Esophagus muscularis mucosa (tissue), 4 donors: ENCODE measurements around the gene SLC7A1. TPM values are rescaled to one million over a fixed set of nuclear protein-coding genes. Genes with fewer than 3 reads are reported as not detected.

Experiments
- DNase-seq: peaks from one replicate; pipeline ENCODE4 v3.0.0-alpha.2; 2017; ENCODE audit errors: extremely low spot score
- H3K27ac ChIP-seq, 4 donors: fragments of 200-600 bp; sonication (generic); replicated peaks in 1 of 4; 1 replicate in 3 of 4; 2 replicates in 1 of 4; pipeline ENCODE4 v1.5.1; 2016 to 2019; ENCODE audit warnings: mild to moderate bottlenecking in 1 of 4
- H3K27me3 ChIP-seq, 4 donors: fragments of 200-600 bp; sonication (generic); one replicate each; pipeline versions ENCODE4 v1.5.1 to v1.6.0; 2016 to 2019
- H3K36me3 ChIP-seq, 4 donors: fragments of 200-600 bp; sonication (generic); one replicate each; pipeline ENCODE4 v1.5.1; 2016 to 2019
- H3K4me1 ChIP-seq, 4 donors: fragments of 200-600 bp; sonication (generic); one replicate each; pipeline ENCODE4 v1.5.1; 2016 to 2019
- H3K4me3 ChIP-seq, 4 donors: fragments of 200-600 bp; sonication (generic); 1 replicate in 2 of 4; 2 replicates in 2 of 4; pipeline ENCODE4 v1.5.1; 2016 to 2019; ENCODE audit warnings: mild to moderate bottlenecking in 4 of 4, moderate library complexity in 1 of 4
- H3K9me3 ChIP-seq, 4 donors: fragments of 200-600 bp; sonication (generic); 1 replicate in 3 of 4; 2 replicates in 1 of 4; pipeline ENCODE4 v1.5.1; 2016 to 2019
- CTCF ChIP-seq, 3 experiments: fragments of 200-600 bp in 2 of 3; fragments of 450-650 bp in 1 of 3; sonication (generic) in 2 of 3; IDR thresholded peaks; one replicate each; pipeline ENCODE4 v1.5.1; 2017 to 2019; ENCODE audit warnings: antibody characterized with exemption in 3 of 3, mild to moderate bottlenecking in 2 of 3, moderate library complexity in 1 of 3
- EP300 ChIP-seq: sonication (generic); formaldehyde crosslinking; IDR thresholded peaks from one replicate; pipeline ENCODE4 v1.6.1; 2017; ENCODE audit warnings: antibody characterized with exemption
- POLR2A ChIP-seq: fragments of 450-650 bp; IDR thresholded peaks from one replicate; pipeline ENCODE4 v1.6.1; 2017; ENCODE audit warnings: antibody characterized with exemption, moderate library complexity, mild to moderate bottlenecking, low read depth
- POLR2AphosphoS5 ChIP-seq, 2 donors: sonication (generic); formaldehyde crosslinking; IDR thresholded peaks; one replicate each; pipeline ENCODE4 v1.6.1; 2017; ENCODE audit warnings: antibody characterized with exemption in 2 of 2
- WGBS: methylation state at CpG from one replicate; pipeline ENCODE4 v1.1.5; 2018; 5-methylcytosine and 5-hydroxymethylcytosine counted together
- intact Hi-C: fragments of 100-400 bp; cut with DNase I; formaldehyde crosslinking; loops from one replicate; pipeline ENCODE4 v1.15.1; 2023
- total RNA-seq, 4 donors: library from RNA; depleted of rRNA; stranded (reverse); fragments of >200 nt; gene quantifications; one replicate each; pipeline versions ENCODE4 v1.1.0 to v1.2.1, GENCODE V29; 2016

SLC7A1 gene
- total RNA-seq, 4 donors from 2014 or later = 15.0 to 28.8 (median 21.6) TPM

- peak overlapping the region in 2 of 4 donors; percentile 5 to 43 for H3K27ac ChIP-seq
- H3K36me3 ChIP-seq = peaks cover 12 to 35% (median 27%) of the 10 kb centered on the region in 4 donors
- no peaks in the 10 kb centered on the region for H3K9me3 ChIP-seq
- peaks cover 9 to 38% (median 36%) of the 10 kb centered on the region in 4 donors for H3K4me1 ChIP-seq
- 68% methylated on average over 12 of the region's 12 CpGs for WGBS
- TF ChIP-seq POLR2A (no peak), CTCF (IDR thresholded peaks at IDR 0.05) (no peak), POLR2AphosphoS5 (IDR thresholded peaks at IDR 0.05) (no peak)
- peaks cover 0 to under 1% (median 0%) of the 10 kb centered on the region in 4 donors for H3K27me3 ChIP-seq
- intact Hi-C loops = loop anchor here (5.0 kb wide), 1 partner anchor 86 kb away; the partner anchor contains the start of gene SLC7A1
- no peak overlapping the region for H3K4me3 ChIP-seq
- no peak for DNase-seq
These were observed 84.2 kb downstream of the SLC7A1 start for GRCh38 chr13:29511106-29511796.

- peaks cover 0 to 7% (median 0%) of the 10 kb centered on the region in 4 donors for H3K27me3 ChIP-seq
- H3K36me3 ChIP-seq = peaks cover 6 to 29% (median 21%) of the 10 kb centered on the region in 4 donors
- intact Hi-C loops = loop anchor here (5.0 kb wide), 1 partner anchor 87 kb away; the partner anchor contains the start of gene SLC7A1
- no peak for TF ChIP-seq POLR2AphosphoS5 (IDR thresholded peaks at IDR 0.05)
- TF ChIP-seq CTCF (IDR thresholded peaks at IDR 0.05) = no peak
- no peak for TF ChIP-seq EP300
- no peak for TF ChIP-seq POLR2A
- WGBS = 94% methylated on average over 3 of the region's 10 CpGs
- H3K27ac ChIP-seq = no peak overlapping the region
- no peaks in the 10 kb centered on the region for H3K9me3 ChIP-seq
- H3K4me1 ChIP-seq = peaks cover 9 to 38% (median 36%) of the 10 kb centered on the region in 4 donors
- no peak for DNase-seq
- no peak overlapping the region for H3K4me3 ChIP-seq
These were observed 84.8 kb downstream of the SLC7A1 start for GRCh38 chr13:29510651-29511084.

GRCh38 chr13:29509999-29510589 lies 85.4 kb downstream of the SLC7A1 start:
- H3K27ac ChIP-seq = no peak overlapping the region
- H3K36me3 ChIP-seq = peaks cover 2 to 23% (median 17%) of the 10 kb centered on the region in 4 donors
- TF ChIP-seq CTCF (IDR thresholded peaks at IDR 0.05) (no peak), POLR2AphosphoS5 (IDR thresholded peaks at IDR 0.05) (no peak), EP300 (no peak), POLR2A (no peak)
- 89% methylated on average over 12 of the region's 14 CpGs for WGBS
- intact Hi-C loops = loop anchor here (2.0 to 10.0 kb wide), 4 partner anchors 87 to 605 kb away; partner anchors contain the start of gene SLC7A1
- no peak overlapping the region for H3K4me3 ChIP-seq
- H3K27me3 ChIP-seq = peaks cover 0 to 12% (median 0%) of the 10 kb centered on the region in 4 donors
- no peak for DNase-seq
- no peaks in the 10 kb centered on the region for H3K9me3 ChIP-seq
- peaks cover 9 to 38% (median 36%) of the 10 kb centered on the region in 4 donors for H3K4me1 ChIP-seq

GRCh38 chr13:29508876-29509252 lies 86.6 kb downstream of the SLC7A1 start:
- WGBS = 68% methylated on average over 4 of the region's 4 CpGs
- H3K4me1 ChIP-seq = peaks cover 9 to 38% (median 36%) of the 10 kb centered on the region in 4 donors
- no peaks in the 10 kb centered on the region for H3K9me3 ChIP-seq
- peaks cover 2 to 11% (median 7%) of the 10 kb centered on the region in 4 donors for H3K36me3 ChIP-seq
- H3K27ac ChIP-seq = no peak overlapping the region
- H3K27me3 ChIP-seq = peaks cover 0 to 22% (median 0%) of the 10 kb centered on the region in 4 donors
- no peak for DNase-seq
- intact Hi-C loops = loop anchor here (2.0 to 10.0 kb wide), 3 partner anchors 196 to 606 kb away; no protein-coding TSS in a partner anchor
- no peak overlapping the region for H3K4me3 ChIP-seq
- no peak for TF ChIP-seq POLR2A
- TF ChIP-seq POLR2AphosphoS5 (IDR thresholded peaks at IDR 0.05) = no peak
- no peak for TF ChIP-seq EP300
